ENCODE data around the gene CRB1.

Gene CRB1

DNA sequence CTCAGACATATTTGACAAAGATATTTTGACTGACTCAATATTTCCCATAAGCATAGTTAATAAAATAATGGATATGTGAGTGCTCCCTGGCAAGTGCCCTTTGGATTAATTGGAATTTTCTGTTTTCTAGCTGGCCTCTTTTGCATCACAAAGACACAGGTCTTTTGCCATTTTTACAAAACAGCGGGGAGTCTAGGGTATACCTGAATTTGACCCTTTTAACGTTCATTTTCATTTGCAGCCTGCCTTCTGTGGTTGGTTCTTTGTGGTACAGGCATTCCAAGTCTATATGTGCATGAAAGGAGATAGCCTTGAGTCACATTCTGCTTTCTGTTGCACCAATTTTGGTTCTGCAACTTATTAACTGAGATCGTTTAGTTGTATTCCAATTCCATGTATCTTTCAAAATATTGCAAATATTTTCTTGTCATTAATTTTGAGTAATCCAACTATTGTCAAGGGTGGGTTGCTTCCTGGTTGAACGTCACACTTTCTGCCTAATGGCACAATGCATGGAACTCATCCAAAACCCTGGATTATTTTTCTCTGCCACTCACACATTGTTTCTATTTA lies 171.7 kb downstream of the CRB1 start:
- Histone ChIP-seq H3K27me3 (replicated peaks) (no peaks in the 10 kb centered on the region), H3K36me3 (replicated peaks) (no peaks in the 10 kb centered on the region), H3K27ac (no peak overlapping the region), H3K4me3 (ENCODE audit: low read depth, low read length) (no peak overlapping the region)
- no peak for DNase-seq
- TF ChIP-seq, protein P1, sequence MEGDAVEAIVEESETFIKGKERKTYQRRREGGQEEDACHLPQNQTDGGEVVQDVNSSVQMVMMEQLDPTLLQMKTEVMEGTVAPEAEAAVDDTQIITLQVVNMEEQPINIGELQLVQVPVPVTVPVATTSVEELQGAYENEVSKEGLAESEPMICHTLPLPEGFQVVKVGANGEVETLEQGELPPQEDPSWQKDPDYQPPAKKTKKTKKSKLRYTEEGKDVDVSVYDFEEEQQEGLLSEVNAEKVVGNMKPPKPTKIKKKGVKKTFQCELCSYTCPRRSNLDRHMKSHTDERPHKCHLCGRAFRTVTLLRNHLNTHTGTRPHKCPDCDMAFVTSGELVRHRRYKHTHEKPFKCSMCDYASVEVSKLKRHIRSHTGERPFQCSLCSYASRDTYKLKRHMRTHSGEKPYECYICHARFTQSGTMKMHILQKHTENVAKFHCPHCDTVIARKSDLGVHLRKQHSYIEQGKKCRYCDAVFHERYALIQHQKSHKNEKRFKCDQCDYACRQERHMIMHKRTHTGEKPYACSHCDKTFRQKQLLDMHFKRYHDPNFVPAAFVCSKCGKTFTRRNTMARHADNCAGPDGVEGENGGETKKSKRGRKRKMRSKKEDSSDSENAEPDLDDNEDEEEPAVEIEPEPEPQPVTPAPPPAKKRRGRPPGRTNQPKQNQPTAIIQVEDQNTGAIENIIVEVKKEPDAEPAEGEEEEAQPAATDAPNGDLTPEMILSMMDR (IDR thresholded peaks at IDR 0.05; ENCODE audit: low read depth, low read length, missing control alignments): no peak
- in situ Hi-C loops (cut with HindIII; ENCODE audit: low pct_ligation_motif_present, low sequenced_read_pairs): no loop called here

DNA sequence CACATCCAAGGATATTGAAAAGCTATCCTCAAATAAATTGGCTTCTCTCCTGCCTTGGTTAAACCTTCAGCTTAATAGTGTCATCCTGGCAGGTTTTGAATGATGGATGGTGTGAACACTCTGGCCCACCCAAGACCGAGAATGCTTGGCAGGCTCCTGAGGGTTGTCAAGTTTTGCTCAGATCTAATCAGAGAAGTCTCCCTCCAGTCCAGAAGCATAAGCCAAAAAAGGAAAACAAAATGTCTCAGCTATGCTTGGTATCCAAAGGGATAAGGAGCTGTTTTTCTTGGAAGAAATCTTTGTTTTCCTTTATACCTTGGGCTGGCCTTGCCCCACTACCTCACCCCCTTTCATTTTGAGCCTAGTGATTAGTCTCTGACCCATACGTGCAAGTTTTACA lies 172.7 kb downstream of the CRB1 start:
- Histone ChIP-seq H3K27me3 (replicated peaks) (no peaks in the 10 kb centered on the region), H3K4me3 (ENCODE audit: low read depth, low read length) (no peak overlapping the region), H3K36me3 (replicated peaks) (no peaks in the 10 kb centered on the region), H3K27ac (no peak overlapping the region)
- TF ChIP-seq, protein P1 (IDR thresholded peaks at IDR 0.05; ENCODE audit: low read depth, low read length, missing control alignments): no peak
- DNase-seq: peak; percentile 5
- in situ Hi-C loops (cut with HindIII; ENCODE audit: low pct_ligation_motif_present, low sequenced_read_pairs): no loop called here

DNA sequence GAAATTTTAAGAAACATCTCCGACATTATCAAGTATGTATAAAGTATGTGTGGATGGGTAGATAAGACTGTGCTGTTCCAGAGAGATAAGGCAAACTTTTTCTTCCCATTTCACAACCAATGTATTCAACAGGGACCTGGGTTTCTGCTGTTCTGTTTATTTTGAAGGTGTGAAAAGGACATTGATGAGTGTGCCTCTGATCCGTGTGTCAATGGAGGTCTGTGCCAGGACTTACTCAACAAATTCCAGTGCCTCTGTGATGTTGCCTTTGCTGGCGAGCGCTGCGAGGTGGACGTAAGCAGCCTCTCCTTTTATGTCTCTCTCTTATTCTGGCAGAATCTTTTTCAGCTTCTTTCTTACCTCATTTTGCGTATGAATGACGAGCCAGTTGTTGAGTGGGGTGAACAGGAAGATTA lies 174.0 kb downstream of the CRB1 start:
- peak; percentile 45 for DNase-seq
- H3K27ac ChIP-seq: no peak overlapping the region
- H3K36me3 ChIP-seq (replicated peaks): no peaks in the 10 kb centered on the region
- TF ChIP-seq, protein P1 (IDR thresholded peaks at IDR 0.05; ENCODE audit: low read depth, low read length, missing control alignments): no peak
- H3K27me3 ChIP-seq (replicated peaks): no peaks in the 10 kb centered on the region
- no peak overlapping the region for H3K4me3 ChIP-seq (ENCODE audit: low read depth, low read length)
- in situ Hi-C loops (cut with HindIII; ENCODE audit: low pct_ligation_motif_present, low sequenced_read_pairs): no loop called here

DNA sequence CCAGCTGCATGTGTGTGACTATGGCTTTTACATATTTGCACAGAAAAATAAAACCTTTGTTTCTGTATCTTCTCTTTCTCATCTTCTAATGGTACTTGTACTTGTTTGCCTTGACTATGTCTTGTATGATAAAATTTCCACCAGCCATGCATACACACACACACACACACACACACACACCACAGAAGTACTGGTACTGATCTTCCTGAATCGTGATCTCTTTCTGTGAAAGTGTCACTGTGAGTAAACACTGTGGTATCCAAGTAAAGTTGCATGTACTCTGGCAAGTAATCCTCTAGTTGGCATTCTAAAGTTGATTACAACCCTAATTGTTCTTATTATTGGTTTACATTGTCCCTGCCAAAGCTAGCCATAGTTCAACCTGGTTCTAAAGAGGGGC lies 176.7 kb downstream of the CRB1 start:
- no peak overlapping the region for H3K27ac ChIP-seq
- H3K4me3 ChIP-seq (ENCODE audit: low read depth, low read length): no peak overlapping the region
- no peaks in the 10 kb centered on the region for H3K36me3 ChIP-seq (replicated peaks)
- no peak for DNase-seq
- H3K27me3 ChIP-seq (replicated peaks): no peaks in the 10 kb centered on the region
- in situ Hi-C loops (cut with HindIII; ENCODE audit: low pct_ligation_motif_present, low sequenced_read_pairs): no loop called here
- TF ChIP-seq, protein P1 (IDR thresholded peaks at IDR 0.05; ENCODE audit: low read depth, low read length, missing control alignments): no peak

DNA sequence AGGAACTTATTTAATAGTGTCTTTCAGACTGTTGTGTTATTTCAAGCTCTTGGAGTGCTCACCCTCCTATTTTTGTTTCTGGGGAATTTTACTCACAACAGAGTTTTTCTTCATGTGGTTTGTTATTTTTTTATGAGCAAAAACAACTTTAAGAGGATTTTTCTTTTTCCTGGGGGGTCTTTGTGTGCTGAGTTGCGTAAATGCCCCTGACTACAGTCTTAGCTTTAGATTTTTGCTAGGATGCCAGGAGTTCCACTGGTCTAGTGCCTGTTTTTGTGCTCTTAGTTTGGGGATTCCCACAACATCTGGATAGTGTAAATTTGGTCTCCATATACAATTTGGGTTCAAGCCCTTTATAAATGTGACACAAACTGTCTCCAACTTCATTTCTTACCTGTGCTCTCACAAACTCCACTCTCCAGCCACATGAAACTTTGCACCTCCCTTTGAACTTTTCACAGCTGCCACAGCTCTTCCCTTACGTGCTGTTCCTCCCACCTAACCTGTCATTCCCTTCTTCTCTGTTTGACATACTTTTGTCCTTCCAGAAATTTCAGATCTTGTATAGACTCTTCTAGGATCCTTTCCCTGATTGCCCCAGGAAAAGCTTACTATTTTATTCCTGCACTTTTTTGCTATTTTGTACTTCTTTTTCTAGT lies 180.2 kb downstream of the CRB1 start:
- in situ Hi-C loops (cut with HindIII; ENCODE audit: low pct_ligation_motif_present, low sequenced_read_pairs): no loop called here
- no peak for DNase-seq
- TF ChIP-seq, protein P1 (IDR thresholded peaks at IDR 0.05; ENCODE audit: low read depth, low read length, missing control alignments): no peak
- no peak overlapping the region for H3K4me3 ChIP-seq (ENCODE audit: low read depth, low read length)
- no peaks in the 10 kb centered on the region for H3K36me3 ChIP-seq (replicated peaks)
- H3K27ac ChIP-seq: no peak overlapping the region
- H3K27me3 ChIP-seq (replicated peaks): no peaks in the 10 kb centered on the region

DNA sequence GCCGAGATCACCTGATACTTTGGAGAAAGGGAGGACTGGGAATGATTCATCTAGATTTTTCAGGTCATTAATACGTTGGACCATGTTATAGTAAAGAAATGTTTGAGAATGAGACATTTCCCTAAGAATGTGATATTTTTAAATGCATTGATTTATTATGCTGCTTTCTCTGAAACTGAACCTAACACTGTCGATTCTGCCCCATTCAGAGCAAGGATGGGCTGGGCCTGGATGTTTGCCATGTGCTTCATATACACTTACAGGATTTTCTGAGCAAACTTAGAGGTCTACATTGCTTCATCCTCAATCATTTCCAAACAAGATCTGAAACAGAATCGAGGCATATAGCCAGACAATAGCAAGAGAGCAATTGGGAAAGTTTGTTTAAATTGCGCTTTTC lies 183.3 kb downstream of the CRB1 start:
- DNase-seq: no peak
- Histone ChIP-seq H3K27ac (no peak overlapping the region), H3K4me3 (ENCODE audit: low read depth, low read length) (no peak overlapping the region), H3K27me3 (replicated peaks) (no peaks in the 10 kb centered on the region), H3K36me3 (replicated peaks) (no peaks in the 10 kb centered on the region)
- TF ChIP-seq, protein P1 (IDR thresholded peaks at IDR 0.05; ENCODE audit: low read depth, low read length, missing control alignments): no peak
- in situ Hi-C loops (cut with HindIII; ENCODE audit: low pct_ligation_motif_present, low sequenced_read_pairs): no loop called here

Measured in brain microvascular endothelial cell (primary cell).